PC-9 (cell line): Measurements from ENCODE around the gene CTNNBL1. TPM values are rescaled to one million over a fixed set of nuclear protein-coding genes. Genes with fewer than 3 reads are reported as not detected.

Experiments used
- BruUV-seq: library from RNA; stranded (reverse); fragments of 400-500 nt; replicated peaks from 2 replicates; lab custom pipeline; 2021; lab: Mats Ljungman, UMichigan
- CTCF ChIA-PET: fragments of 300-600 bp; sonication (Branson Sonifier 250); formaldehyde crosslinking; loops from one replicate; lab custom pipeline; 2022; ENCODE audit warnings: antibody characterized with exemption; lab: Charles Lee
- POLR2A ChIA-PET: fragments of 300-600 bp; sonication (Branson Sonifier 250); formaldehyde crosslinking; loops from one replicate; lab custom pipeline; 2022; ENCODE audit warnings: antibody characterized with exemption; ENCODE audit not compliant: unreplicated experiment; lab: Charles Lee
- DNase-seq, 2 experiments: peaks; one replicate each; pipeline versions ENCODE4 v3.0.0 to v3.0.0-alpha.2; 2015 to 2022; ENCODE audit warnings: mixed read lengths in 1 of 2
- H2AFZ ChIP-seq: fragments of 200-600 bp; sonication (generic); 2 replicates; pipeline ENCODE4 v1.8.1; 2017; ENCODE audit warnings: antibody characterized with exemption
- H3F3A ChIP-seq: fragments of 200-600 bp; sonication (generic); 2 replicates; pipeline ENCODE4 v1.8.1; 2017; ENCODE audit warnings: antibody characterized with exemption, mild to moderate bottlenecking, low read depth; ENCODE audit not compliant: insufficient read depth
- H3K27ac ChIP-seq: fragments of 200-600 bp; sonication (generic); 2 replicates; pipeline ENCODE4 v1.6.1; 2016; ENCODE audit warnings: mixed run types
- H3K27me3 ChIP-seq: fragments of 200-600 bp; sonication (generic); 2 replicates; pipeline ENCODE4 v1.6.1; 2016; ENCODE audit warnings: low read depth, mixed run types; ENCODE audit not compliant: insufficient read depth
- H3K36me3 ChIP-seq: fragments of 200-600 bp; sonication (generic); 2 replicates; pipeline ENCODE4 v1.6.1; 2016; ENCODE audit warnings: low read depth, mixed run types
- H3K4me1 ChIP-seq: fragments of 200-600 bp; sonication (generic); replicated peaks from 2 replicates; pipeline ENCODE4 v1.6.1; 2016; ENCODE audit warnings: mixed run types; ENCODE audit not compliant: insufficient read depth
- H3K4me2 ChIP-seq: fragments of 200-600 bp; sonication (generic); 2 replicates; pipeline ENCODE4 v1.6.1; 2017; ENCODE audit warnings: mixed run types
- H3K4me3 ChIP-seq: fragments of 200-600 bp; sonication (generic); 2 replicates; pipeline ENCODE4 v1.6.1; 2016; ENCODE audit warnings: mixed run types
- H3K79me2 ChIP-seq: fragments of 200-600 bp; sonication (generic); 2 replicates; pipeline ENCODE4 v1.6.1; 2017; ENCODE audit warnings: low read depth, mixed run types
- H3K9me2 ChIP-seq: fragments of 200-600 bp; sonication (generic); 2 replicates; pipeline ENCODE4 v1.8.1; 2017; ENCODE audit warnings: mild to moderate bottlenecking; ENCODE audit not compliant: insufficient read depth
- H3K9me3 ChIP-seq: fragments of 200-600 bp; sonication (generic); 2 replicates; pipeline ENCODE4 v1.8.1; 2016; ENCODE audit warnings: low read depth; ENCODE audit not compliant: insufficient read depth
- H4K20me1 ChIP-seq: fragments of 200-600 bp; sonication (generic); 2 replicates; pipeline ENCODE4 v1.8.1; 2017; ENCODE audit not compliant: insufficient read depth
- CTCF ChIP-seq: fragments of 200-600 bp; sonication (generic); conservative IDR thresholded peaks from 2 replicates; pipeline ENCODE4 v1.6.1; 2017; ENCODE audit warnings: mixed run types, antibody characterized with exemption, mild to moderate bottlenecking, moderate library complexity
- EZH2 ChIP-seq: fragments of 200-600 bp; sonication (generic); IDR thresholded peaks from 2 replicates; pipeline ENCODE4 v1.8.0; 2017; ENCODE audit warnings: antibody characterized with exemption, low read depth
- intact Hi-C: fragments of 100-400 bp; cut with micrococcal nuclease; formaldehyde crosslinking; loops from one replicate; pipeline ENCODE4 v1.10.0; 2022; ENCODE audit not compliant: unreplicated experiment
- total RNA-seq: library from RNA; stranded (reverse); gene quantifications from 2 replicates; pipeline ENCODE4 v1.2.3, GENCODE V29; 2021

CTNNBL1 gene
- total RNA-seq, 1 experiment from 2014 or later: 83.5 TPM

- H3K36me3 ChIP-seq: no peaks in the 10 kb centered on the region
- DNase-seq: no peak
- no peak for TF ChIP-seq CTCF
- no peak for TF ChIP-seq EZH2
- BruUV-seq: no TSS peak
- POLR2A ChIA-PET: no interaction called here
- no peaks in the 10 kb centered on the region for H3K27me3 ChIP-seq
- H3K4me3 ChIP-seq: no peak overlapping the region
- no peaks in the 10 kb centered on the region for H3F3A ChIP-seq
- no peaks in the 10 kb centered on the region for H3K9me2 ChIP-seq
- no peaks in the 10 kb centered on the region for H3K9me3 ChIP-seq
- CTCF ChIA-PET: no interaction called here
- no peak overlapping the region for H3K4me2 ChIP-seq
- H2AFZ ChIP-seq: no peak overlapping the region
- H3K4me1 ChIP-seq: no peaks in the 10 kb centered on the region
- intact Hi-C loops: no loop called here
- H3K27ac ChIP-seq: no peak overlapping the region
- no peaks in the 10 kb centered on the region for H3K79me2 ChIP-seq
- H4K20me1 ChIP-seq: no peaks in the 10 kb centered on the region
These were observed 106.8 kb downstream of the CTNNBL1 start for GRCh38 chr20:37800618-37801017.

- Histone ChIP-seq H2AFZ (no peak overlapping the region), H3K9me2 (no peaks in the 10 kb centered on the region), H3K36me3 (0 out of 2 replicates have a peak, but pooled peaks cover 4% of the 10 kb centered on the region), H3K27me3 (no peaks in the 10 kb centered on the region), H3K27ac (no peak overlapping the region), H3F3A (no peaks in the 10 kb centered on the region), H3K9me3 (no peaks in the 10 kb centered on the region), H3K79me2 (no peaks in the 10 kb centered on the region), H4K20me1 (no peaks in the 10 kb centered on the region), H3K4me3 (no peak overlapping the region), H3K4me2 (no peak overlapping the region), H3K4me1 (no peaks in the 10 kb centered on the region)
- intact Hi-C loops: no loop called here
- no peak for DNase-seq
- POLR2A ChIA-PET: no interaction called here
- no TSS peak for BruUV-seq
- CTCF ChIA-PET: no interaction called here
- TF ChIP-seq EZH2 (no peak), CTCF (no peak)
These were observed 108.1 kb downstream of the CTNNBL1 start for GRCh38 chr20:37801921-37802320.

- H3K4me2 ChIP-seq: no peak overlapping the region
These were observed 109.8 kb downstream of the CTNNBL1 start for GRCh38 chr20:37803438-37804307.

More at GRCh38 chr20:37803438-37804307, 109.8 kb downstream of the CTNNBL1 start:
- no peak for TF ChIP-seq EZH2
- TF ChIP-seq CTCF: no peak
- DNase-seq: no peak
- Histone ChIP-seq H4K20me1 (no peaks in the 10 kb centered on the region), H3K27me3 (no peaks in the 10 kb centered on the region), H3F3A (no peaks in the 10 kb centered on the region), H2AFZ (no peak overlapping the region), H3K4me3 (no peak overlapping the region), H3K27ac (no peak overlapping the region), H3K9me2 (no peaks in the 10 kb centered on the region), H3K36me3 (0 out of 2 replicates have a peak, but pooled peaks cover 4% of the 10 kb centered on the region), H3K9me3 (no peaks in the 10 kb centered on the region), H3K4me1 (no peaks in the 10 kb centered on the region), H3K79me2 (no peaks in the 10 kb centered on the region)
- CTCF ChIA-PET: no interaction called here
- TSS peak; percentile 10 for BruUV-seq
- intact Hi-C loops: no loop called here
- POLR2A ChIA-PET: no interaction called here
